GM19463 (cell line): ENCODE measurements around the gene MAFF.
A peak's percentile ranks its signal among the peaks of the same experiment; 100 is the strongest.
"Not testable (repeated sequence)": the region's sequence is repeated elsewhere in the genome, so short reads cannot be mapped to it uniquely, and the experiment has no call there.

Experiments used
- ATAC-seq: cut with Tn5 transposase; IDR thresholded peaks from one replicate; pipeline ENCODE4 v1.9.1; 2021; ENCODE audit warnings: mild to moderate bottlenecking, moderate library complexity; ENCODE audit not compliant: unreplicated experiment

The MAFF gene

DNA sequence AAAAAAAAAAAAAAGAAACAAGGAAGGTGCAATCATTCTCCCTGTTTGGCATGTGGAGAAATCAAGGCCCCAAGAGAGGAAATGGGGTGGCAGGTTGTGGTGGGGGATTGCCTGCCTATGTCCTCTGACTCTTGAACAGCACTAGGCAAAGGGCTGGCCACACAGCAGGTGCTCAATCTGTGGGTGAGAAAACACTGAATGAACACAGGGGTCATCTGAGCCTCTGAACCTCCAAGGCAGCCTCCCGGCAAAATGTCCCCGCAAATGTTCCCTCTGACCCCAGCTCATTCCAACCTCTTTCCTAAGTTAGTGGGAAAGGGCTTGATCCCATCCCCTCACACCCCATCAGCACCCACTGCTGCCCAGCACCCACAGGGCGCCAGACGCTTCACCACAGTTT, 24.8 kb upstream of the MAFF start:
- no peak for ATAC-seq

- not testable (repeated sequence) for ATAC-seq
Observed at GRCh38 chr22:38177571-38177925, 24.2 kb upstream of the MAFF start.

- ATAC-seq = no peak
Observed at GRCh38 chr22:38177926-38178604, 23.7 kb upstream of the MAFF start.

GRCh38 chr22:38178605-38178937, 23.2 kb upstream of the MAFF start:
- ATAC-seq = not testable (repeated sequence)

GRCh38 chr22:38180841-38181452, 20.8 kb upstream of the MAFF start:
- ATAC-seq = no peak

- ATAC-seq = peak; percentile 87
Observed at GRCh38 chr22:38181453-38182200, 20.2 kb upstream of the MAFF start, which contains the start of gene PLA2G6. PLA2G6 (minus strand) TSS chr22:38181830; CDS start chr22:38169426, 12,404 bp downstream.

DNA sequence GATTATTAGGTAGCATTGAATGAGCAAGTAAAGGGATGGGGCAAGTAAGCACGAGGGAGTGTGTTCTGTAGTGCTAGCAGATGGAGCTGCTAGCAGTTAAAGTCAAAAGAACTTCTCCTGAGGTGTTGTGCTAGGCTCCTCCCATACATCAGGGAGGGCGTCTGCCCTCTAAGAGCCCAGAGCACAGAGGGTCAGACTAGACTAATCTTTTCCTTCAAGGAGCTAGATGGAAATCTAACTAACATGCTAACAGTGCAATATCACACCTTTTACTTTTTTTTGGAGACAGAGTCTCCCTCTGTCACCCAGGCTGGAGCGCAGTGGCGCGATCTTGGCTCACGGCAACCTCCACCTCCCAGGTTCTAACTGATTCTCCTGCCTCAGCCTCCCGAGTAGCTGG, 17.0 kb upstream of the MAFF start:
- ATAC-seq = no peak

DNA sequence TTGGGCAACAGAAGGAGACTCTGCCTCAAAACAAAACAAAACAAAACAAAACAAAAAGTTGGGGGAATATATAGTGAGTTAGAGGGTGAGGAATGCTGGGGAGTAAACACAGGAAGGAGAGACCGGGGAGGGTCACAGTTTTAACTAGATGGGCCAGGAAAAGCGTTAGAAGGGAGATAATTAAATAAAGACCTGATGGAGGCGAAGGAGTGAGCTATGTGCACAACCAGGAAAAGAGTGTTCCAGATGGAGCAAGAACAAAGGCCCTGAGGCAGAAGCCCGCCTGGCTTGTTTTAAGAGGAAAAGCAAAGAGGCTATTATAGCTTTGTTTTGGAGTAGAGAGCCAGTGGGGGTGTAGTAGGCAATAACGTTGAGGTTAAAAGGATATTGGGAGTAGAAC, 15.4 kb upstream of the MAFF start:
- no peak for ATAC-seq

DNA sequence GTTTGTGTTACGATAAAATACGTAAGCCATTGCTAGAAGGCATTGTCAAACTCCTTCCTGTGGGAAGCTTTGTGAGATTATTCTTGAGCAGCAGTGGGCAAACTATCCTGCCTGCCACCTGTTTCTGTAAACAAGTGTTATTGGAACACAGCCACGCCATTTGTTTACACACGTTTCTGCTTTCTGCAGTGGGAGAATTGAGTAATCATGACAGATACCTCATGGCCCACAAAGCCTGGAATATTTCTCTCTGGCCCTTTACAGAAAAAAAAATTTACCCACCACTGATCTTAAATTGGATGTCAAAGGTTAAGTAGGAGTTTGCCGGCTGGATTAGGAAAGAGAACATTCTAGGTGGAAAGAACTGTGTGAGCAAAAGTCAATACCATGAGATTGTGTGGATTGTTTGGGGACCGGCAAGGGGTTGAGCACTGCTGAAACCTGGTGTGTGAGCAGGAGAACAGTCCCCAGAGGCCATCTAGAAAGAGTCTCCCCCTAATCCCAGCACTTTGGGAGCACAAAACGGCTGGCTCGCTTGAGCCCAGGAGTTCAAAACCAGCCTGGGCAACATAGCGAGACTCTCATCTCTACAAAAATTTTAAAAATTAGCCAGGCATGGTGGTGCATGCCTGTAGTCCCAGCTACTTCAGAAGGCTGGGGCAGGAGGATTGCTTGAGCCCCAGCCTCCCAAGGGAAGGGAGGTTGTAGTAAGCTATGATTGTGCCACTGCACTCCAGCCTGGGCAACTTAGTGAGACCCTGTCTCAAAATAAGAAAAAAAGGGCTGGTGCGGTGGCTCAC, 14.2 kb upstream of the MAFF start:
- ATAC-seq = no peak

GRCh38 chr22:38189104-38189503, 12.7 kb upstream of the MAFF start:
- ATAC-seq = no peak

- ATAC-seq = no peak
Observed at GRCh38 chr22:38190581-38190980, 11.2 kb upstream of the MAFF start.

GRCh38 chr22:38191055-38191454, 10.7 kb upstream of the MAFF start:
- ATAC-seq = no peak

DNA sequence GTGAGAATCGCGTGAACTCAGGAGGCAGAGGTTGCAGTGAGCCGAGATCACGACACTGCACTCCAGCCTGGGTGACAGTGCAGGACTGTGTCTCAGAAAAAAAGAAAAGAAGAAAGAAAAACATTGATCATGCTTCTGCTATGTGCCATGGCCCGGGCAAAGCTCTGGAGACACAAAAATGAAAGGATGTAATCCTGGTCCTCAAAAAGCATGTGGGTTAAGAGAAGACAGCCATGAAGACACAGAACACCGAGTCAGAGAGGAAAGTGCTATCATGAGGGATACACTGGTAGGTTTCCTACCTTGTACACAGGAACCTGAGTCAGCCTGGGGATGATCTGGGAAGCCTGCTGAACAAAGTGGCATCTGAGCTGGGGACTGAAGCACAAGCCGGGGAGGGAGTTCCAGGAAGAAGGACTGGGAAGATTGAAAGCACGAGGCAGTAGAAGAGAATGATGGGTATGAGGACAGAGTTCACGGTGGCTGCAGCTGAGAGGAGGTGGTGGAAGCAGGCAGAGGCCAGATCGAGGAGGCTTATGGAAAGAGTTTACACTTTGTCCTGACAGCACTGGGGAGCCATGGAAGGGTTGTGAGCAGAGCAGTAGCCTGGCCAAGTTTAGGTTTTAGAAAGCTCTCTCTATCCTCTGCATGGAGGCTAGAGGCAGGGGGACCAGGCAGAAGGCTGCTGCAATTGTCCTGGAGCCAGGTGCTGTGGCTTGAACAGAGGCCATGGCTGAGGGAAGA, 9.9 kb upstream of the MAFF start:
- no peak for ATAC-seq

DNA sequence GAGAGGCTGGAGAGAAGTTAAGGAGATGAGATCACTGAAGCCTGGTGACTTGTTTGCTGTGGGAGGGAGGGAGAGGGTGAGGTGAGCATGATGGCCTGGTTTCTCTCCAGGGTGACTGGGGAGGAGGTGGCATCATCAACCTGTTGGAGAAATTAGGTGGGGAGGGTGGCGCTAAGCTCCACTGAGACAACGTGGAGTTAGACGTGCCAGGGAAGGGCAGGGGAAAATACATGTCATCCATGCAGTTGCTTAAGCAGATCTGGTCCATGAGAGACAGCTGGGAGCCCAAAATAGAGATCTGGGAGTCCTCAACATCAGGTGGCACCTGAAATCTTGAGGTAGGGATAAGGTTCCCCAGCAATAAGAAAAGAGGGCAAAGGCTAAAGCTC, 9.3 kb upstream of the MAFF start:
- no peak for ATAC-seq

- ATAC-seq = no peak
Observed at GRCh38 chr22:38193580-38193979, 8.2 kb upstream of the MAFF start.

DNA sequence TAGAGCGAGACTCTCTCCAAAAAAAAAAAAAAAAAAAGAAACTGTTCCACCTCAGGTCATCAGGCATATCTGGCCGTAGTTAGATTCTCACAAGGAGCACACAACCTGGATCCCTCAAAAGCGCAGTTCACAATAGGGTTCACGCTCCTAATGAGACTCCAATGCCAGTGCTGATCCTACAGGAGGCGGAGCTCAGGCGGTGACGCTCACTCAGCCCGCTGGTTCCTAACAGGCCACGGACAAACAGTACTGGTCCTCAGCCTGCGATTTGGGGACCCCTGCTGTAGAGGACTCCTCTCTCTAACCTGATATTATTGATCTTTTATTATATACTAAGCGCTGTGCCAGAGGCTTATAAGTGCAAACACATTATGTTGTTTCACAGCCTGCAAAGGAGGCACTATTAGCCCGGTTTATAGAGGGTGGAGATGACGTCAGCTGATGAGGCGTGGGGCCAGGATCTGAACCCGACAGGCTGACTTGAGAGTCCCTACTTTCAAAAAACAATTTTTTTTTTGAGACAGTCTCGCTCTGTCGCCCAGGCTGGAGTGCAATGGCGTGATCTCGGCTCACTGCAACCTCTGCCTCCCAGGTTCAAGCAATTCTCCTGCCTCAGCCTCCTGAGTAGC, 4.9 kb upstream of the MAFF start:
- ATAC-seq = no peak

GRCh38 chr22:38199826-38200559, 1.8 kb upstream of the MAFF start:
- ATAC-seq = no peak

GRCh38 chr22:38201371-38201710, 453 bp upstream of the MAFF start:
- ATAC-seq = no peak

DNA sequence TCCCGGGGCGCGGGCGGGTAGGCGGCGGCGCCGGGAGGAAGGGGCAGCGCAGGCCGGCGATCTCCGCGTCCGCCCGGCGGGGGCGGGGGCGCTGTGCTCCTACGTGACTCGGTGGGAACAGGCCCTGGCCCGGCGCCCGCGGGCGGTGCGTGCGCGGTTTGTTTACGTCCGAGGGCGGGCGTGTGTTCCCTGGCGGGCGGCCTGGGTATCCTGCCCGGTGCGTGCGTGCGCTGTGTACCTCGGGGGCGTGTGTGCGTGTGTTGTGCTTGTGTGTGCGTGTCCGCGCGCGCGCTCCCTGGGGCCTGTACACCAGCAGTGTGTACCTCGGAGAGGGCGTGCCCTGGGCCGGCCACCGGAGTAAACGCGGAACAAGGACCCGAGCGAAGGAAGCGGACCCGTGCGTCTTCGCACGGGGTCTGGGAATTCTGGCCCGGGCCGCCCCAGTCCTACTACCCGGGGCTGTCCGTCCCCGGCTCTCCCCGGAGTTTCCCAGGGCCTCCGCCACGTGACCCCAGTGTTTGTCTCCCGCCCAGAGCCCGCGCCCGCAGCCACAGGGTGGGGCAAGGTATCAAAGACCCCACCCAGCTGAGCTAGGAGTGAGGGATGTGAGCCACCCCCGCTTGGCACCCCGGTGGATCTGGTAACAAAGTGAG, 769 bp downstream of the MAFF start:
- no peak for ATAC-seq
